WTC11 (cell line): ENCODE results near the gene ADRA2C. TPM values are rescaled to one million over a fixed set of nuclear protein-coding genes. Genes with fewer than 3 reads are reported as not detected.

Source experiments
- ATAC-seq: fragments of 200-7000 bp; cut with Tn5 transposase; 2 replicates; pipeline ENCODE4 v1.10.0; 2021; ENCODE audit warnings: mild to moderate bottlenecking, moderate library complexity
- CTCF ChIA-PET: fragments of 300-600 bp; sonication (Branson Sonifier 250); formaldehyde crosslinking; loops from one replicate; lab custom pipeline; 2021; ENCODE audit warnings: antibody characterized with exemption; lab: Charles Lee
- POLR2A ChIA-PET: fragments of 350-600 bp; sonication (Branson Sonifier 250); formaldehyde crosslinking; loops from one replicate; lab custom pipeline; 2021; ENCODE audit warnings: antibody characterized with exemption; lab: Charles Lee
- DNase-seq: peaks from one replicate; pipeline ENCODE4 v3.0.0; 2021; ENCODE audit warnings: low spot score
- H3K27ac Mint-ChIP-seq: 2 replicates; pipeline ENCODE4 v1.8.0; 2021; ENCODE audit warnings: mixed read lengths
- H3K27me3 Mint-ChIP-seq: 2 replicates; pipeline ENCODE4 v1.8.0; 2021; ENCODE audit warnings: low read depth, mild to moderate bottlenecking, moderate library complexity, mixed read lengths
- H3K36me3 Mint-ChIP-seq: 2 replicates; pipeline ENCODE4 v1.8.0; 2021; ENCODE audit warnings: mixed read lengths
- H3K4me1 Mint-ChIP-seq: 2 replicates; pipeline ENCODE4 v1.8.0; 2022; ENCODE audit warnings: mixed read lengths
- H3K4me3 Mint-ChIP-seq: 2 replicates; pipeline ENCODE4 v1.8.0; 2021; ENCODE audit warnings: mild to moderate bottlenecking, moderate library complexity, mixed read lengths
- H3K9me3 Mint-ChIP-seq: 2 replicates; pipeline ENCODE4 v1.8.0; 2021; ENCODE audit warnings: mixed read lengths
- ATF2 ChIP-seq: sonication (generic); formaldehyde crosslinking; IDR thresholded peaks from 2 replicates; pipeline ENCODE4 v1.8.1; 2022; ENCODE audit warnings: low read depth, missing genetic modification reagents, borderline replicate concordance
- CTCF ChIP-seq: fragments of 200-600 bp; IDR thresholded peaks from 2 replicates; pipeline ENCODE4 v1.8.0; 2022; ENCODE audit warnings: antibody characterized with exemption
- E2F4 ChIP-seq: sonication (generic); formaldehyde crosslinking; IDR thresholded peaks from 2 replicates; pipeline ENCODE4 v1.8.1; 2022; ENCODE audit warnings: low read depth, mild to moderate bottlenecking, moderate library complexity, missing genetic modification reagents, borderline replicate concordance
- ETV6 ChIP-seq: sonication (generic); formaldehyde crosslinking; IDR thresholded peaks from 2 replicates; pipeline ENCODE4 v1.8.1; 2022; ENCODE audit warnings: mild to moderate bottlenecking, missing genetic modification reagents
- GTF2I ChIP-seq: fragments of 250-450 bp; sonication (Bioruptor Pico); conservative IDR thresholded peaks from 2 replicates; pipeline ENCODE4 v1.4.0; 2021; ENCODE audit warnings: mild to moderate bottlenecking
- HMGXB4 ChIP-seq: sonication (generic); formaldehyde crosslinking; IDR thresholded peaks from 2 replicates; pipeline ENCODE4 v1.8.1; 2023; ENCODE audit warnings: mild to moderate bottlenecking, moderate library complexity, missing genetic modification reagents
- MAX ChIP-seq: sonication (generic); formaldehyde crosslinking; IDR thresholded peaks from 2 replicates; pipeline ENCODE4 v1.8.0; 2022; ENCODE audit warnings: mild to moderate bottlenecking, missing genetic modification reagents
- NFATC4 ChIP-seq: fragments of 250-450 bp; sonication (Bioruptor Pico); IDR thresholded peaks from 2 replicates; pipeline ENCODE4 v1.9.0; 2021; ENCODE audit warnings: mild to moderate bottlenecking
- NFYB ChIP-seq: sonication (generic); formaldehyde crosslinking; conservative IDR thresholded peaks from 2 replicates; pipeline ENCODE4 v1.8.0; 2022; ENCODE audit warnings: low read depth, missing genetic modification reagents
- PRDM15 ChIP-seq: sonication (generic); formaldehyde crosslinking; IDR thresholded peaks from 2 replicates; pipeline ENCODE4 v1.8.0; 2022; ENCODE audit warnings: missing genetic modification reagents
- RELA ChIP-seq: sonication (generic); formaldehyde crosslinking; IDR thresholded peaks from 2 replicates; pipeline ENCODE4 v1.8.1; 2022; ENCODE audit warnings: missing genetic modification reagents, mild to moderate bottlenecking, borderline replicate concordance
- SMAD3 ChIP-seq: sonication (generic); formaldehyde crosslinking; IDR thresholded peaks from 2 replicates; pipeline ENCODE4 v1.8.0; 2022; ENCODE audit warnings: missing genetic modification reagents, mild to moderate bottlenecking, borderline replicate concordance
- TP53 ChIP-seq: sonication (generic); formaldehyde crosslinking; IDR thresholded peaks from 2 replicates; pipeline ENCODE4 v1.8.1; 2023; ENCODE audit warnings: mild to moderate bottlenecking, missing genetic modification reagents
- USF1 ChIP-seq: sonication (generic); formaldehyde crosslinking; IDR thresholded peaks from 2 replicates; pipeline ENCODE4 v1.8.0; 2022; ENCODE audit warnings: mild to moderate bottlenecking, missing genetic modification reagents
- ZNF263 ChIP-seq: sonication (generic); formaldehyde crosslinking; IDR thresholded peaks from 2 replicates; pipeline ENCODE4 v1.8.1; 2022; ENCODE audit warnings: low read depth, mild to moderate bottlenecking, moderate library complexity, missing genetic modification reagents
- total RNA-seq: library from RNA; stranded (reverse); gene quantifications from 3 replicates; pipeline ENCODE4 v1.2.3, GENCODE V29; 2021

ADRA2C gene
- total RNA-seq, 1 experiment from 2014 or later, result 21.8 TPM

GRCh38 chr4:3792813-3793212, 26.6 kb downstream of the ADRA2C start:
- ATAC-seq (peak; percentile 88), DNase-seq (peak; percentile 92)
- Mint-ChIP-seq H3K27me3 (peaks cover 7% of the 10 kb centered on the region), H3K27ac (no peak overlapping the region), H3K9me3 (peaks cover 33% of the 10 kb centered on the region), H3K4me3 (no peak overlapping the region), H3K36me3 (0 out of 2 replicates have a peak, but pooled peaks cover 4% of the 10 kb centered on the region), H3K4me1 (peaks cover 7% of the 10 kb centered on the region)
- POLR2A ChIA-PET, result no interaction called here
- CTCF ChIA-PET, result interaction anchor here (0.6 to 3.7 kb wide), 50 partner anchors 10 to 1710 kb away, joined by 3 to 115 read pairs (median 5); partner anchors contain the start of gene ADRA2C
- TF ChIP-seq CTCF (peak; percentile 78), TP53 (CRISPR knock-in tag) (no peak), NFYB (no peak), HMGXB4 (CRISPR knock-in tag) (no peak)

GRCh38 chr4:3793545-3793944, 27.4 kb downstream of the ADRA2C start:
- no peak for TF ChIP-seq GTF2I (CRISPR knock-in tag)
- TF ChIP-seq ZNF263 (CRISPR knock-in tag), result no peak
- no peak for TF ChIP-seq ETV6 (CRISPR knock-in tag)
- no peak for TF ChIP-seq SMAD3 (CRISPR knock-in tag)
- no peak for TF ChIP-seq MAX (CRISPR knock-in tag)
- TF ChIP-seq E2F4, result no peak
- TF ChIP-seq RELA, result no peak
- TF ChIP-seq ATF2 (CRISPR knock-in tag), result no peak
- TF ChIP-seq, all 79 proteins: peak for 0
- H3K36me3 Mint-ChIP-seq, result 0 out of 2 replicates have a peak, but pooled peaks cover 4% of the 10 kb centered on the region
- H3K4me3 Mint-ChIP-seq, result no peak overlapping the region
- ChIA-PET POLR2A (no interaction called here), CTCF (interaction anchor here (0.6 to 3.7 kb wide), 46 partner anchors 10 to 346 kb away, joined by 3 to 115 read pairs (median 5); partner anchors contain the start of gene ADRA2C)
- peaks cover 33% of the 10 kb centered on the region for H3K9me3 Mint-ChIP-seq
- DNase-seq, result no peak
- H3K27me3 Mint-ChIP-seq, result peaks cover 7% of the 10 kb centered on the region
- H3K4me1 Mint-ChIP-seq, result peaks cover 7% of the 10 kb centered on the region
- ATAC-seq, result no peak
- no peak overlapping the region for H3K27ac Mint-ChIP-seq

GRCh38 chr4:3796960-3797359, 30.8 kb downstream of the ADRA2C start:
- Mint-ChIP-seq H3K27me3 (peaks cover 5% of the 10 kb centered on the region), H3K9me3 (peaks cover 33% of the 10 kb centered on the region), H3K27ac (no peak overlapping the region), H3K4me3 (no peak overlapping the region), H3K36me3 (0 out of 2 replicates have a peak, but pooled peaks cover 4% of the 10 kb centered on the region), H3K4me1 (peaks cover 16% of the 10 kb centered on the region)
- CTCF ChIA-PET, result no interaction called here
- DNase-seq, result no peak
- POLR2A ChIA-PET, result no interaction called here
- TF ChIP-seq PRDM15 (CRISPR knock-in tag), result no peak
- TF ChIP-seq USF1 (CRISPR knock-in tag), result no peak
- no peak for TF ChIP-seq NFATC4 (CRISPR knock-in tag)
- no peak for ATAC-seq
